RWPE2 (cell line): ENCODE data around the gene UPK3BL1.
A peak's percentile ranks its signal among the peaks of the same experiment; 100 is the strongest.
"Not testable (repeated sequence)": the region's sequence is repeated elsewhere in the genome, so short reads cannot be mapped to it uniquely, and the experiment has no call there.

Source experiments
- ATAC-seq: fragments of 200-7000 bp; cut with Tn5 transposase; 3 replicates; pipeline ENCODE4 v1.9.1; 2021; ENCODE audit warnings: low read depth
- DNase-seq: peaks from one replicate; pipeline ENCODE4 v3.0.0-alpha.2; 2020; ENCODE audit warnings: low spot score
- H3K27ac ChIP-seq: fragments of 450-650 bp; 2 replicates; pipeline ENCODE4 v1.5.1; 2017; ENCODE audit warnings: mild to moderate bottlenecking; ENCODE audit not compliant: poor library complexity, severe bottlenecking
- H3K27me3 ChIP-seq: fragments of 250-450 bp; sonication (Bioruptor Pico); 2 replicates; pipeline ENCODE4 v1.5.1; 2021; ENCODE audit warnings: mild to moderate bottlenecking, moderate library complexity; ENCODE audit not compliant: insufficient read depth, poor library complexity, severe bottlenecking
- H3K36me3 ChIP-seq: fragments of 250-450 bp; sonication (Bioruptor Pico); 2 replicates; pipeline ENCODE4 v1.5.1; 2020; ENCODE audit warnings: low read depth, mild to moderate bottlenecking, moderate library complexity
- H3K4me1 ChIP-seq: fragments of 250-450 bp; sonication (Bioruptor Pico); 2 replicates; pipeline ENCODE4 v1.5.1; 2021; ENCODE audit warnings: mild to moderate bottlenecking, moderate library complexity; ENCODE audit not compliant: insufficient read depth, poor library complexity, severe bottlenecking
- H3K4me3 ChIP-seq: fragments of 250-450 bp; sonication (Bioruptor Pico); 2 replicates; pipeline ENCODE4 v1.5.1; 2021; ENCODE audit warnings: mild to moderate bottlenecking, moderate library complexity; ENCODE audit not compliant: severe bottlenecking
- H3K9me3 ChIP-seq: fragments of 250-450 bp; sonication (Bioruptor Pico); 2 replicates; pipeline ENCODE4 v1.5.1; 2021; ENCODE audit warnings: mild to moderate bottlenecking, moderate library complexity; ENCODE audit not compliant: severe bottlenecking
- CTCF ChIP-seq: fragments of 450-650 bp; IDR thresholded peaks from one replicate; pipeline ENCODE4 v1.5.1; 2017; ENCODE audit warnings: mild to moderate bottlenecking, moderate library complexity; ENCODE audit not compliant: poor library complexity, severe bottlenecking

The UPK3BL1 gene

GRCh38 chr7:102671166-102671955 lies 28.8 kb upstream of the UPK3BL1 start, which contains the start of gene POLR2J2:
Gene POLR2J2, minus strand, starts transcription at chr7:102671663. Its CDS starts 62 bp downstream, at chr7:102671601.
- ATAC-seq (peak; percentile 78), DNase-seq (peak; percentile 81)
- not testable (repeated sequence) for H3K9me3 ChIP-seq, H3K4me1 ChIP-seq, H3K27ac ChIP-seq, H3K27me3 ChIP-seq, H3K36me3 ChIP-seq
- TF ChIP-seq CTCF: peak; percentile 45
- peak within 1 kb of the TSS; percentile 47 for H3K4me3 ChIP-seq

GRCh38 chr7:102667523-102667922 lies 24.9 kb upstream of the UPK3BL1 start:
- not testable (repeated sequence) for H3K27me3 ChIP-seq, H3K27ac ChIP-seq, H3K36me3 ChIP-seq, ATAC-seq, H3K4me3 ChIP-seq, H3K4me1 ChIP-seq, H3K9me3 ChIP-seq, DNase-seq

GRCh38 chr7:102666850-102667249 lies 24.3 kb upstream of the UPK3BL1 start:
- ATAC-seq, H3K27me3 ChIP-seq, H3K36me3 ChIP-seq, H3K27ac ChIP-seq, H3K4me3 ChIP-seq, DNase-seq, H3K9me3 ChIP-seq, H3K4me1 ChIP-seq: not testable (repeated sequence)

- H3K4me3 ChIP-seq, H3K36me3 ChIP-seq, H3K4me1 ChIP-seq, H3K27ac ChIP-seq, H3K27me3 ChIP-seq, H3K9me3 ChIP-seq, ATAC-seq: not testable (repeated sequence)
- peak; percentile 13 for DNase-seq
Observed at GRCh38 chr7:102664765-102665164, 22.2 kb upstream of the UPK3BL1 start.

GRCh38 chr7:102649924-102650323 lies 7.3 kb upstream of the UPK3BL1 start, which contains the start of gene SPDYE2B:
Gene SPDYE2B, plus strand, starts transcription at chr7:102650319. Its CDS starts 2,030 bp downstream, at chr7:102652349.
- not testable (repeated sequence) for H3K27ac ChIP-seq, H3K9me3 ChIP-seq, H3K4me1 ChIP-seq, H3K27me3 ChIP-seq, H3K36me3 ChIP-seq, ATAC-seq, H3K4me3 ChIP-seq, DNase-seq

GRCh38 chr7:102647813-102648212 lies 5.2 kb upstream of the UPK3BL1 start:
- not testable (repeated sequence) for ATAC-seq, H3K27me3 ChIP-seq, H3K9me3 ChIP-seq, H3K27ac ChIP-seq, H3K4me1 ChIP-seq, H3K4me3 ChIP-seq, H3K36me3 ChIP-seq, DNase-seq

- DNase-seq, H3K4me1 ChIP-seq, ATAC-seq, H3K27ac ChIP-seq, H3K36me3 ChIP-seq, H3K27me3 ChIP-seq, H3K4me3 ChIP-seq, H3K9me3 ChIP-seq: not testable (repeated sequence)
Observed at GRCh38 chr7:102643404-102643803, 813 bp upstream of the UPK3BL1 start.

- ATAC-seq: peak; percentile 1; the same call in 1 of the 3 replicates
- H3K27ac ChIP-seq: not testable (repeated sequence)
Observed at GRCh38 chr7:102638848-102639247, 3.7 kb downstream of the UPK3BL1 start.

GRCh38 chr7:102636956-102637355 lies 5.6 kb downstream of the UPK3BL1 start:
- DNase-seq, ATAC-seq, H3K4me1 ChIP-seq, H3K9me3 ChIP-seq, H3K27me3 ChIP-seq, H3K27ac ChIP-seq, H3K4me3 ChIP-seq, H3K36me3 ChIP-seq: not testable (repeated sequence)

More at GRCh38 chr7:102638848-102639247, 3.7 kb downstream of the UPK3BL1 start:
- peak; percentile 55 for DNase-seq
- not testable (repeated sequence) for H3K36me3 ChIP-seq, H3K4me3 ChIP-seq, H3K4me1 ChIP-seq, H3K9me3 ChIP-seq, H3K27me3 ChIP-seq

GRCh38 chr7:102635354-102635753 lies 7.2 kb downstream of the UPK3BL1 start:
- H3K27ac ChIP-seq, H3K4me1 ChIP-seq, H3K27me3 ChIP-seq, H3K36me3 ChIP-seq, ATAC-seq, H3K4me3 ChIP-seq, H3K9me3 ChIP-seq, DNase-seq: not testable (repeated sequence)

GRCh38 chr7:102634299-102634698 lies 8.3 kb downstream of the UPK3BL1 start:
- H3K4me1 ChIP-seq, DNase-seq, H3K36me3 ChIP-seq, H3K9me3 ChIP-seq, H3K4me3 ChIP-seq, H3K27ac ChIP-seq, H3K27me3 ChIP-seq, ATAC-seq: not testable (repeated sequence)
